ENCODE data around the gene OSBPL8. TPM values are rescaled to one million over a fixed set of nuclear protein-coding genes. Genes with fewer than 3 reads are reported as not detected.

The OSBPL8 gene
- 42.5 TPM for polyA plus RNA-seq (2013, experiment 1 of 2)
- 43.9 TPM for polyA plus RNA-seq (2013, experiment 2 of 2)

GRCh38 chr12:76559400-76560085 lies at the start of gene OSBPL8:
OSBPL8 (minus strand) TSS chr12:76559771; CDS start chr12:76487551, 72,220 bp downstream.
- no peaks in the 10 kb centered on the region for H3K36me3 ChIP-seq (replicated peaks in 1 of 2; ENCODE audit: control insufficient read depth in 2 of 2, insufficient read depth in 2 of 2, low read length in 2 of 2)
- H3K23ac ChIP-seq (ENCODE audit: low read depth, low read length, poor library complexity), result peak within 1 kb of the TSS; percentile 90
- H2BK120ac ChIP-seq (ENCODE audit: low read depth, low read length), result peak within 1 kb of the TSS; percentile 81
- H2AFZ ChIP-seq (ENCODE audit: low read length), result peak within 1 kb of the TSS; percentile 89
- peak within 1 kb of the TSS; percentile 37 for H2AK5ac ChIP-seq (ENCODE audit: low read depth, low read length)
- peak; percentile 93 for DNase-seq (ENCODE audit: low spot score)
- H3K9me3 ChIP-seq (replicated peaks in 1 of 2; ENCODE audit: control insufficient read depth in 2 of 2, insufficient read depth in 1 of 2, low read depth in 1 of 2, low read length in 2 of 2), result no peaks in the 10 kb centered on the region
- H4K91ac ChIP-seq (ENCODE audit: low read depth, low read length, poor library complexity), result peak within 1 kb of the TSS; percentile 95
- H4K8ac ChIP-seq (ENCODE audit: low read depth, low read length), result no peak within 1 kb of the TSS
- peak within 1 kb of the TSS; percentile 93 for H3K27ac ChIP-seq (replicated peaks; ENCODE audit: low read length)
- peak within 1 kb of the TSS; percentile 75 for H2BK5ac ChIP-seq (ENCODE audit: low read length)
- no peak within 1 kb of the TSS for H3K4ac ChIP-seq (ENCODE audit: low read length)
- peak within 1 kb of the TSS; percentile 56 for H3K14ac ChIP-seq (ENCODE audit: low read length)
- peak within 1 kb of the TSS; percentile 97 for H3K9ac ChIP-seq (ENCODE audit: low read depth, low read length, poor library complexity)
- WGBS, 2 donors (ENCODE audit: extremely low coverage in 2 of 2, insufficient read length in 2 of 2, insufficient replicate concordance in 1 of 2), result no CpG with 5 or more reads among the region's 76 CpGs
- H3K79me1 ChIP-seq (ENCODE audit: low read depth, low read length), result peaks cover 4% of the 10 kb centered on the region
- H3K4me2 ChIP-seq (ENCODE audit: insufficient read depth, low read length, poor library complexity, severe bottlenecking), result peak within 1 kb of the TSS; percentile 73
- H3K4me3 ChIP-seq (ENCODE audit: low read length in 2 of 2), result peak within 1 kb of the TSS; percentile 94 to 97
- no peak within 1 kb of the TSS for H2BK12ac ChIP-seq (ENCODE audit: low read length)
- H3K4me1 ChIP-seq (ENCODE audit: control insufficient read depth in 2 of 2, insufficient read depth in 1 of 2, low read depth in 1 of 2, low read length in 2 of 2), result peaks cover 0 to 1% of the 10 kb centered on the region in 2 donors
- peak within 1 kb of the TSS; percentile 98 for H3K18ac ChIP-seq (ENCODE audit: low read length)
- H2BK15ac ChIP-seq (ENCODE audit: low read length), result peak within 1 kb of the TSS; percentile 99
- H3K27me3 ChIP-seq (ENCODE audit: control insufficient read depth in 3 of 3, insufficient read depth in 3 of 3, low read depth in 1 of 3, low read length in 3 of 3), result no peaks in the 10 kb centered on the region

GRCh38 chr12:76608070-76608469 lies 48.5 kb upstream of the OSBPL8 start:
- Histone ChIP-seq H3K4me1 (ENCODE audit: control insufficient read depth in 2 of 2, insufficient read depth in 1 of 2, low read depth in 1 of 2, low read length in 2 of 2) (no peaks in the 10 kb centered on the region), H2AFZ (ENCODE audit: low read length) (no peak overlapping the region), H3K9me3 (replicated peaks in 1 of 2; ENCODE audit: control insufficient read depth in 2 of 2, insufficient read depth in 1 of 2, low read depth in 1 of 2, low read length in 2 of 2) (no peaks in the 10 kb centered on the region), H2BK120ac (ENCODE audit: low read depth, low read length) (no peak overlapping the region), H3K4me2 (ENCODE audit: insufficient read depth, low read length, poor library complexity, severe bottlenecking) (no peak overlapping the region), H4K8ac (ENCODE audit: low read depth, low read length) (no peak overlapping the region), H2BK12ac (ENCODE audit: low read length) (no peak overlapping the region), H3K4me3 (ENCODE audit: low read length in 2 of 2) (no peak overlapping the region), H2BK5ac (ENCODE audit: low read length) (no peak overlapping the region), H4K91ac (ENCODE audit: low read depth, low read length, poor library complexity) (no peak overlapping the region), H2AK5ac (ENCODE audit: low read depth, low read length) (no peak overlapping the region), H3K4ac (ENCODE audit: low read length) (no peak overlapping the region), H3K79me1 (ENCODE audit: low read depth, low read length) (no peaks in the 10 kb centered on the region), H2BK15ac (ENCODE audit: low read length) (no peak overlapping the region), H3K27me3 (ENCODE audit: control insufficient read depth in 3 of 3, insufficient read depth in 3 of 3, low read depth in 1 of 3, low read length in 3 of 3) (no peaks in the 10 kb centered on the region), H3K9ac (ENCODE audit: low read depth, low read length, poor library complexity) (no peak overlapping the region), H3K36me3 (replicated peaks in 1 of 2; ENCODE audit: control insufficient read depth in 2 of 2, insufficient read depth in 2 of 2, low read length in 2 of 2) (no peaks in the 10 kb centered on the region), H3K23ac (ENCODE audit: low read depth, low read length, poor library complexity) (no peak overlapping the region), H3K18ac (ENCODE audit: low read length) (peak overlapping the region; percentile 66), H3K14ac (ENCODE audit: low read length) (no peak overlapping the region), H3K27ac (replicated peaks; ENCODE audit: low read length) (no peak overlapping the region)
- no peak for DNase-seq (ENCODE audit: low spot score)
- WGBS, 2 donors (ENCODE audit: extremely low coverage in 2 of 2, insufficient read length in 2 of 2, insufficient replicate concordance in 1 of 2), result no CpG with 5 or more reads among the region's 11 CpGs

- no peak overlapping the region for H3K14ac ChIP-seq (ENCODE audit: low read length)
- no CpG with 5 or more reads among the region's 2 CpGs for whole genome bisulfite sequencing, 2 donors (ENCODE audit: extremely low coverage in 2 of 2, insufficient read length in 2 of 2, insufficient replicate concordance in 1 of 2)
Observed at GRCh38 chr12:76595056-76595455, 35.5 kb upstream of the OSBPL8 start.

GRCh38 chr12:76591476-76591875 lies 31.9 kb upstream of the OSBPL8 start:
- no peak overlapping the region for H3K4me2 ChIP-seq (ENCODE audit: insufficient read depth, low read length, poor library complexity, severe bottlenecking)
- H3K23ac ChIP-seq (ENCODE audit: low read depth, low read length, poor library complexity), result no peak overlapping the region
- no peak for DNase-seq (ENCODE audit: low spot score)

More at GRCh38 chr12:76595056-76595455, 35.5 kb upstream of the OSBPL8 start:
- H2AFZ ChIP-seq (ENCODE audit: low read length), result no peak overlapping the region
- no peak overlapping the region for H2BK5ac ChIP-seq (ENCODE audit: low read length)
- H3K36me3 ChIP-seq (replicated peaks in 1 of 2; ENCODE audit: control insufficient read depth in 2 of 2, insufficient read depth in 2 of 2, low read length in 2 of 2), result no peaks in the 10 kb centered on the region
- H3K4me2 ChIP-seq (ENCODE audit: insufficient read depth, low read length, poor library complexity, severe bottlenecking), result no peak overlapping the region
- no peak overlapping the region for H2BK120ac ChIP-seq (ENCODE audit: low read depth, low read length)
- H3K4me1 ChIP-seq (ENCODE audit: control insufficient read depth in 2 of 2, insufficient read depth in 1 of 2, low read depth in 1 of 2, low read length in 2 of 2), result no peaks in the 10 kb centered on the region
- H3K9ac ChIP-seq (ENCODE audit: low read depth, low read length, poor library complexity), result no peak overlapping the region
- no peak overlapping the region for H2BK15ac ChIP-seq (ENCODE audit: low read length)
- DNase-seq (ENCODE audit: low spot score), result no peak
- H3K27ac ChIP-seq (replicated peaks; ENCODE audit: low read length), result no peak overlapping the region
- H4K91ac ChIP-seq (ENCODE audit: low read depth, low read length, poor library complexity), result no peak overlapping the region
- no peak overlapping the region for H4K8ac ChIP-seq (ENCODE audit: low read depth, low read length)
- H3K4ac ChIP-seq (ENCODE audit: low read length), result no peak overlapping the region
- H3K4me3 ChIP-seq (ENCODE audit: low read length in 2 of 2), result no peak overlapping the region
- no peaks in the 10 kb centered on the region for H3K79me1 ChIP-seq (ENCODE audit: low read depth, low read length)
- H3K18ac ChIP-seq (ENCODE audit: low read length), result no peak overlapping the region
- H3K23ac ChIP-seq (ENCODE audit: low read depth, low read length, poor library complexity), result no peak overlapping the region
- no peaks in the 10 kb centered on the region for H3K9me3 ChIP-seq (replicated peaks in 1 of 2; ENCODE audit: control insufficient read depth in 2 of 2, insufficient read depth in 1 of 2, low read depth in 1 of 2, low read length in 2 of 2)
- no peaks in the 10 kb centered on the region for H3K27me3 ChIP-seq (ENCODE audit: control insufficient read depth in 3 of 3, insufficient read depth in 3 of 3, low read depth in 1 of 3, low read length in 3 of 3)
- H2AK5ac ChIP-seq (ENCODE audit: low read depth, low read length), result no peak overlapping the region
- H2BK12ac ChIP-seq (ENCODE audit: low read length), result no peak overlapping the region

More at GRCh38 chr12:76591476-76591875, 31.9 kb upstream of the OSBPL8 start:
- no peaks in the 10 kb centered on the region for H3K9me3 ChIP-seq (replicated peaks in 1 of 2; ENCODE audit: control insufficient read depth in 2 of 2, insufficient read depth in 1 of 2, low read depth in 1 of 2, low read length in 2 of 2)
- no peak overlapping the region for H2BK5ac ChIP-seq (ENCODE audit: low read length)
- no peak overlapping the region for H2AFZ ChIP-seq (ENCODE audit: low read length)
- H3K36me3 ChIP-seq (replicated peaks in 1 of 2; ENCODE audit: control insufficient read depth in 2 of 2, insufficient read depth in 2 of 2, low read length in 2 of 2), result no peaks in the 10 kb centered on the region
- no peak overlapping the region for H3K9ac ChIP-seq (ENCODE audit: low read depth, low read length, poor library complexity)
- H3K27me3 ChIP-seq (ENCODE audit: control insufficient read depth in 3 of 3, insufficient read depth in 3 of 3, low read depth in 1 of 3, low read length in 3 of 3), result no peaks in the 10 kb centered on the region
- H3K4me3 ChIP-seq (ENCODE audit: low read length in 2 of 2), result no peak overlapping the region
- H3K4me1 ChIP-seq (ENCODE audit: control insufficient read depth in 2 of 2, insufficient read depth in 1 of 2, low read depth in 1 of 2, low read length in 2 of 2), result no peaks in the 10 kb centered on the region
- no peak overlapping the region for H3K14ac ChIP-seq (ENCODE audit: low read length)
- H2BK15ac ChIP-seq (ENCODE audit: low read length), result no peak overlapping the region
- H4K91ac ChIP-seq (ENCODE audit: low read depth, low read length, poor library complexity), result no peak overlapping the region
- H3K18ac ChIP-seq (ENCODE audit: low read length), result no peak overlapping the region
- H2AK5ac ChIP-seq (ENCODE audit: low read depth, low read length), result no peak overlapping the region
- no peak overlapping the region for H3K4ac ChIP-seq (ENCODE audit: low read length)
- no peaks in the 10 kb centered on the region for H3K79me1 ChIP-seq (ENCODE audit: low read depth, low read length)
- no peak overlapping the region for H2BK12ac ChIP-seq (ENCODE audit: low read length)
- no peak overlapping the region for H4K8ac ChIP-seq (ENCODE audit: low read depth, low read length)
- H3K27ac ChIP-seq (replicated peaks; ENCODE audit: low read length), result no peak overlapping the region
- no peak overlapping the region for H2BK120ac ChIP-seq (ENCODE audit: low read depth, low read length)
